ENCODE data around the gene NSUN7.

DNA sequence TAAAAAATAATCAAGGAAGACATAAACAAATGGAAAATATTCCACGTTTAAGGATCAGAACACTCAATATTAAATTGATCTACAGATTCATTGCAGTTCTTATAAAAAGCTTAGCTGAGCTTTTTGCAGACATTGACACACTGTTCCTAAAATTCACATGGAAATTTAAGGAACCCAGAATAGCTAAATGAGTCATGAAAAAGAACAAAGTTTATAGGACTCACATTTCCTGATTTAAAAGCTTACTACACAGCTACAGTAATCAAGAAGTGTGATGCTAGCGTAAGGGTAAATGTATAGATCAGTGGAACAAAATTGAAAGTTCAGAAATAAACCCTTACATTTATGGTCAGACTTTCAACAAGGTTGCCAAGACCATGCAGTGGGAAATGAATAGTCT is 33.1 kb downstream of the NSUN7 start:
- TF ChIP-seq, protein P1, sequence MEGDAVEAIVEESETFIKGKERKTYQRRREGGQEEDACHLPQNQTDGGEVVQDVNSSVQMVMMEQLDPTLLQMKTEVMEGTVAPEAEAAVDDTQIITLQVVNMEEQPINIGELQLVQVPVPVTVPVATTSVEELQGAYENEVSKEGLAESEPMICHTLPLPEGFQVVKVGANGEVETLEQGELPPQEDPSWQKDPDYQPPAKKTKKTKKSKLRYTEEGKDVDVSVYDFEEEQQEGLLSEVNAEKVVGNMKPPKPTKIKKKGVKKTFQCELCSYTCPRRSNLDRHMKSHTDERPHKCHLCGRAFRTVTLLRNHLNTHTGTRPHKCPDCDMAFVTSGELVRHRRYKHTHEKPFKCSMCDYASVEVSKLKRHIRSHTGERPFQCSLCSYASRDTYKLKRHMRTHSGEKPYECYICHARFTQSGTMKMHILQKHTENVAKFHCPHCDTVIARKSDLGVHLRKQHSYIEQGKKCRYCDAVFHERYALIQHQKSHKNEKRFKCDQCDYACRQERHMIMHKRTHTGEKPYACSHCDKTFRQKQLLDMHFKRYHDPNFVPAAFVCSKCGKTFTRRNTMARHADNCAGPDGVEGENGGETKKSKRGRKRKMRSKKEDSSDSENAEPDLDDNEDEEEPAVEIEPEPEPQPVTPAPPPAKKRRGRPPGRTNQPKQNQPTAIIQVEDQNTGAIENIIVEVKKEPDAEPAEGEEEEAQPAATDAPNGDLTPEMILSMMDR (IDR thresholded peaks at IDR 0.05; ENCODE audit: low read depth, low read length, missing input control): no peak
- TF ChIP-seq, protein P2, sequence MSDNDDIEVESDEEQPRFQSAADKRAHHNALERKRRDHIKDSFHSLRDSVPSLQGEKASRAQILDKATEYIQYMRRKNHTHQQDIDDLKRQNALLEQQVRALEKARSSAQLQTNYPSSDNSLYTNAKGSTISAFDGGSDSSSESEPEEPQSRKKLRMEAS (IDR thresholded peaks at IDR 0.05): no peak
- TF ChIP-seq JUND (IDR thresholded peaks at IDR 0.05) (no peak), EGR1 (IDR thresholded peaks at IDR 0.05; ENCODE audit: low read depth in 2 of 2) (no peak)
- TF ChIP-seq, protein P3, sequence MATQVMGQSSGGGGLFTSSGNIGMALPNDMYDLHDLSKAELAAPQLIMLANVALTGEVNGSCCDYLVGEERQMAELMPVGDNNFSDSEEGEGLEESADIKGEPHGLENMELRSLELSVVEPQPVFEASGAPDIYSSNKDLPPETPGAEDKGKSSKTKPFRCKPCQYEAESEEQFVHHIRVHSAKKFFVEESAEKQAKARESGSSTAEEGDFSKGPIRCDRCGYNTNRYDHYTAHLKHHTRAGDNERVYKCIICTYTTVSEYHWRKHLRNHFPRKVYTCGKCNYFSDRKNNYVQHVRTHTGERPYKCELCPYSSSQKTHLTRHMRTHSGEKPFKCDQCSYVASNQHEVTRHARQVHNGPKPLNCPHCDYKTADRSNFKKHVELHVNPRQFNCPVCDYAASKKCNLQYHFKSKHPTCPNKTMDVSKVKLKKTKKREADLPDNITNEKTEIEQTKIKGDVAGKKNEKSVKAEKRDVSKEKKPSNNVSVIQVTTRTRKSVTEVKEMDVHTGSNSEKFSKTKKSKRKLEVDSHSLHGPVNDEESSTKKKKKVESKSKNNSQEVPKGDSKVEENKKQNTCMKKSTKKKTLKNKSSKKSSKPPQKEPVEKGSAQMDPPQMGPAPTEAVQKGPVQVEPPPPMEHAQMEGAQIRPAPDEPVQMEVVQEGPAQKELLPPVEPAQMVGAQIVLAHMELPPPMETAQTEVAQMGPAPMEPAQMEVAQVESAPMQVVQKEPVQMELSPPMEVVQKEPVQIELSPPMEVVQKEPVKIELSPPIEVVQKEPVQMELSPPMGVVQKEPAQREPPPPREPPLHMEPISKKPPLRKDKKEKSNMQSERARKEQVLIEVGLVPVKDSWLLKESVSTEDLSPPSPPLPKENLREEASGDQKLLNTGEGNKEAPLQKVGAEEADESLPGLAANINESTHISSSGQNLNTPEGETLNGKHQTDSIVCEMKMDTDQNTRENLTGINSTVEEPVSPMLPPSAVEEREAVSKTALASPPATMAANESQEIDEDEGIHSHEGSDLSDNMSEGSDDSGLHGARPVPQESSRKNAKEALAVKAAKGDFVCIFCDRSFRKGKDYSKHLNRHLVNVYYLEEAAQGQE (IDR thresholded peaks at IDR 0.05): no peak
